CD4-positive, alpha-beta T cell treated with Interleukin-21 for 1 hour (primary cell): ENCODE data around the gene F2.

ENCODE experiments used
- DNase-seq: peaks from one replicate; pipeline ENCODE4 v3.0.0-alpha.2; 2020

The F2 gene

GRCh38 chr11:46719048-46719542, at the start of gene F2:
Gene F2, plus strand, starts transcription at chr11:46719213. Its CDS starts 23 bp downstream, at chr11:46719236.
- DNase-seq = no peak

GRCh38 chr11:46669711-46670139, 49.3 kb upstream of the F2 start:
- DNase-seq = peak; percentile 17

- DNase-seq = peak; percentile 1
Measured at GRCh38 chr11:46670521-46670920, 48.5 kb upstream of the F2 start.

GRCh38 chr11:46671958-46672315, 47.1 kb upstream of the F2 start:
- DNase-seq = no peak

- no peak for DNase-seq
Measured at GRCh38 chr11:46672381-46672839, 46.6 kb upstream of the F2 start.

GRCh38 chr11:46673713-46674462, 45.1 kb upstream of the F2 start:
- no peak for DNase-seq

- DNase-seq = peak; percentile 6
Measured at GRCh38 chr11:46674463-46675287, 44.3 kb upstream of the F2 start.

GRCh38 chr11:46675288-46675851, 43.6 kb upstream of the F2 start:
- DNase-seq = no peak

- no peak for DNase-seq
Measured at GRCh38 chr11:46675949-46676348, 43.1 kb upstream of the F2 start.

GRCh38 chr11:46676436-46677158, 42.4 kb upstream of the F2 start:
- no peak for DNase-seq

- no peak for DNase-seq
Measured at GRCh38 chr11:46677169-46677568, 41.8 kb upstream of the F2 start.

- DNase-seq = no peak
Measured at GRCh38 chr11:46677991-46678740, 40.8 kb upstream of the F2 start.

GRCh38 chr11:46678741-46679130, 40.3 kb upstream of the F2 start:
- DNase-seq = no peak

- no peak for DNase-seq
Measured at GRCh38 chr11:46679241-46680163, 39.5 kb upstream of the F2 start.

GRCh38 chr11:46680164-46680760, 38.8 kb upstream of the F2 start:
- no peak for DNase-seq

- no peak for DNase-seq
Measured at GRCh38 chr11:46680815-46681214, 38.2 kb upstream of the F2 start.

GRCh38 chr11:46681814-46682213, 37.2 kb upstream of the F2 start:
- no peak for DNase-seq

- DNase-seq = no peak
Measured at GRCh38 chr11:46682773-46683752, 36.0 kb upstream of the F2 start.

GRCh38 chr11:46684367-46684766, 34.6 kb upstream of the F2 start:
- no peak for DNase-seq
